Measurements from ENCODE around the gene IMMP2L.
"Not testable (repeated sequence)": the region's sequence is repeated elsewhere in the genome, so short reads cannot be mapped to it uniquely, and the experiment has no call there.

Gene IMMP2L

GRCh38 chr7:111272092-111272491 is 290.2 kb downstream of the IMMP2L start:
- in situ Hi-C loops (cut with MboI; ENCODE audit: low sequenced_read_pairs): no loop called here

- in situ Hi-C loops (cut with MboI; ENCODE audit: low sequenced_read_pairs): not testable (repeated sequence)
Observed at GRCh38 chr7:111270794-111271193, 291.5 kb downstream of the IMMP2L start.

- in situ Hi-C loops (cut with MboI; ENCODE audit: low sequenced_read_pairs): no loop called here
Observed at GRCh38 chr7:111268941-111269340, 293.4 kb downstream of the IMMP2L start.

- in situ Hi-C loops (cut with MboI; ENCODE audit: low sequenced_read_pairs): no loop called here
Observed at GRCh38 chr7:111266613-111267012, 295.7 kb downstream of the IMMP2L start.

GRCh38 chr7:111265394-111265793 is 296.9 kb downstream of the IMMP2L start:
- in situ Hi-C loops (cut with MboI; ENCODE audit: low sequenced_read_pairs): no loop called here

- in situ Hi-C loops (cut with MboI; ENCODE audit: low sequenced_read_pairs): no loop called here
Observed at GRCh38 chr7:111264981-111265380, 297.3 kb downstream of the IMMP2L start.

GRCh38 chr7:111264111-111264868 is 298.0 kb downstream of the IMMP2L start:
- in situ Hi-C loops (cut with MboI; ENCODE audit: low sequenced_read_pairs): no loop called here

GRCh38 chr7:111262293-111263116 is 299.8 kb downstream of the IMMP2L start:
- in situ Hi-C loops (cut with MboI; ENCODE audit: low sequenced_read_pairs): no loop called here

- in situ Hi-C loops (cut with MboI; ENCODE audit: low sequenced_read_pairs): no loop called here
Observed at GRCh38 chr7:111261496-111261895, 300.8 kb downstream of the IMMP2L start.

- in situ Hi-C loops (cut with MboI; ENCODE audit: low sequenced_read_pairs): no loop called here
Observed at GRCh38 chr7:111259991-111260390, 302.3 kb downstream of the IMMP2L start.

- in situ Hi-C loops (cut with MboI; ENCODE audit: low sequenced_read_pairs): no loop called here
Observed at GRCh38 chr7:111256391-111256790, 305.9 kb downstream of the IMMP2L start.

- in situ Hi-C loops (cut with MboI; ENCODE audit: low sequenced_read_pairs): no loop called here
Observed at GRCh38 chr7:111255576-111255975, 306.7 kb downstream of the IMMP2L start.

- in situ Hi-C loops (cut with MboI; ENCODE audit: low sequenced_read_pairs): not testable (repeated sequence)
Observed at GRCh38 chr7:111251365-111251764, 310.9 kb downstream of the IMMP2L start.

GRCh38 chr7:111249807-111250206 is 312.5 kb downstream of the IMMP2L start:
- in situ Hi-C loops (cut with MboI; ENCODE audit: low sequenced_read_pairs): not testable (repeated sequence)

- in situ Hi-C loops (cut with MboI; ENCODE audit: low sequenced_read_pairs): no loop called here
Observed at GRCh38 chr7:111242141-111242755, 320.0 kb downstream of the IMMP2L start.

GRCh38 chr7:111240371-111240770 is 321.9 kb downstream of the IMMP2L start:
- in situ Hi-C loops (cut with MboI; ENCODE audit: low sequenced_read_pairs): no loop called here

GRCh38 chr7:111239437-111239836 is 322.9 kb downstream of the IMMP2L start:
- in situ Hi-C loops (cut with MboI; ENCODE audit: low sequenced_read_pairs): no loop called here

- in situ Hi-C loops (cut with MboI; ENCODE audit: low sequenced_read_pairs): no loop called here
Observed at GRCh38 chr7:111238886-111239285, 323.4 kb downstream of the IMMP2L start.

- in situ Hi-C loops (cut with MboI; ENCODE audit: low sequenced_read_pairs): no loop called here
Observed at GRCh38 chr7:111235709-111236108, 326.6 kb downstream of the IMMP2L start.

- in situ Hi-C loops (cut with MboI; ENCODE audit: low sequenced_read_pairs): no loop called here
Observed at GRCh38 chr7:111232249-111233084, 329.8 kb downstream of the IMMP2L start.

GRCh38 chr7:111229916-111230315 is 332.4 kb downstream of the IMMP2L start:
- in situ Hi-C loops (cut with MboI; ENCODE audit: low sequenced_read_pairs): no loop called here

Measured in HL-60/S4 treated with phorbol 12-myristate 13-acetate at 8.2 ng/mL for 4 days and 3 days (cell line).